Neural cell (in vitro differentiated cells): ENCODE results near the gene FBXO10.

Source experiments
- EP300 ChIP-seq: fragments of 450-650 bp; conservative IDR thresholded peaks from 2 replicates; pipeline ENCODE4 v1.6.1; 2014; ENCODE audit warnings: antibody characterized with exemption, mild to moderate bottlenecking, moderate library complexity; ENCODE audit not compliant: poor library complexity, severe bottlenecking
- POLR2AphosphoS5 ChIP-seq: IDR thresholded peaks from 2 replicates; pipeline ENCODE4 v1.6.1; 2012
- SMC3 ChIP-seq: fragments of 450-650 bp; conservative IDR thresholded peaks from 2 replicates; pipeline ENCODE4 v1.6.1; 2014; ENCODE audit warnings: antibody characterized with exemption, mild to moderate bottlenecking, moderate library complexity; ENCODE audit not compliant: poor library complexity
- TAF1 ChIP-seq: IDR thresholded peaks from 2 replicates; pipeline ENCODE4 v1.6.1; 2012; ENCODE audit warnings: low read depth
- TF ChIP-seq, protein P1 (sequence below): fragments of 450-650 bp; IDR thresholded peaks from 2 replicates; pipeline ENCODE4 v1.5.1; 2014; ENCODE audit warnings: antibody characterized with exemption, mild to moderate bottlenecking, moderate library complexity; ENCODE audit not compliant: poor library complexity, severe bottlenecking
- TF ChIP-seq, protein P2 (sequence below): IDR thresholded peaks from 2 replicates; pipeline ENCODE4 v1.6.1; 2012; ENCODE audit warnings: borderline replicate concordance

DNA sequence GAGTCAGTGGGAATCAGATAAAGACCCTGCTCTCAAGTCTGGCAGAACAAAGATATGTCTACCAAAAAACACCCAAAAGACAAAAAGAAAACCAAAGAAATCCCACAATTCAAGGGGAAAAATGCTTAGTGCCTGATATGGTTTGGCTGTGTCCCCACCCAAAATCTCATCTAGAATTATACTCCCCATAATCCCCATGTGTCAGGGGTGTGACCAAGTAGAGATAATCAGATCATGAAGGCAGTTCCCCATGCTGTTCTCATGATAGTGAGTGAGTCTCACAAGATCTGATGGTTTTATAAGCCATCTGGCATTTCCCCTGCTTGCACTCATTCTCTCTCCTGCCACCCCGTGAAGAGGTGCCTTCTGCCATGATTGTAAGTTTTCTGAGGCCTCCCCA lies 13.4 kb downstream of the FBXO10 start:
- TF ChIP-seq, protein P1, sequence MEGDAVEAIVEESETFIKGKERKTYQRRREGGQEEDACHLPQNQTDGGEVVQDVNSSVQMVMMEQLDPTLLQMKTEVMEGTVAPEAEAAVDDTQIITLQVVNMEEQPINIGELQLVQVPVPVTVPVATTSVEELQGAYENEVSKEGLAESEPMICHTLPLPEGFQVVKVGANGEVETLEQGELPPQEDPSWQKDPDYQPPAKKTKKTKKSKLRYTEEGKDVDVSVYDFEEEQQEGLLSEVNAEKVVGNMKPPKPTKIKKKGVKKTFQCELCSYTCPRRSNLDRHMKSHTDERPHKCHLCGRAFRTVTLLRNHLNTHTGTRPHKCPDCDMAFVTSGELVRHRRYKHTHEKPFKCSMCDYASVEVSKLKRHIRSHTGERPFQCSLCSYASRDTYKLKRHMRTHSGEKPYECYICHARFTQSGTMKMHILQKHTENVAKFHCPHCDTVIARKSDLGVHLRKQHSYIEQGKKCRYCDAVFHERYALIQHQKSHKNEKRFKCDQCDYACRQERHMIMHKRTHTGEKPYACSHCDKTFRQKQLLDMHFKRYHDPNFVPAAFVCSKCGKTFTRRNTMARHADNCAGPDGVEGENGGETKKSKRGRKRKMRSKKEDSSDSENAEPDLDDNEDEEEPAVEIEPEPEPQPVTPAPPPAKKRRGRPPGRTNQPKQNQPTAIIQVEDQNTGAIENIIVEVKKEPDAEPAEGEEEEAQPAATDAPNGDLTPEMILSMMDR, result no peak
- TF ChIP-seq, protein P2, sequence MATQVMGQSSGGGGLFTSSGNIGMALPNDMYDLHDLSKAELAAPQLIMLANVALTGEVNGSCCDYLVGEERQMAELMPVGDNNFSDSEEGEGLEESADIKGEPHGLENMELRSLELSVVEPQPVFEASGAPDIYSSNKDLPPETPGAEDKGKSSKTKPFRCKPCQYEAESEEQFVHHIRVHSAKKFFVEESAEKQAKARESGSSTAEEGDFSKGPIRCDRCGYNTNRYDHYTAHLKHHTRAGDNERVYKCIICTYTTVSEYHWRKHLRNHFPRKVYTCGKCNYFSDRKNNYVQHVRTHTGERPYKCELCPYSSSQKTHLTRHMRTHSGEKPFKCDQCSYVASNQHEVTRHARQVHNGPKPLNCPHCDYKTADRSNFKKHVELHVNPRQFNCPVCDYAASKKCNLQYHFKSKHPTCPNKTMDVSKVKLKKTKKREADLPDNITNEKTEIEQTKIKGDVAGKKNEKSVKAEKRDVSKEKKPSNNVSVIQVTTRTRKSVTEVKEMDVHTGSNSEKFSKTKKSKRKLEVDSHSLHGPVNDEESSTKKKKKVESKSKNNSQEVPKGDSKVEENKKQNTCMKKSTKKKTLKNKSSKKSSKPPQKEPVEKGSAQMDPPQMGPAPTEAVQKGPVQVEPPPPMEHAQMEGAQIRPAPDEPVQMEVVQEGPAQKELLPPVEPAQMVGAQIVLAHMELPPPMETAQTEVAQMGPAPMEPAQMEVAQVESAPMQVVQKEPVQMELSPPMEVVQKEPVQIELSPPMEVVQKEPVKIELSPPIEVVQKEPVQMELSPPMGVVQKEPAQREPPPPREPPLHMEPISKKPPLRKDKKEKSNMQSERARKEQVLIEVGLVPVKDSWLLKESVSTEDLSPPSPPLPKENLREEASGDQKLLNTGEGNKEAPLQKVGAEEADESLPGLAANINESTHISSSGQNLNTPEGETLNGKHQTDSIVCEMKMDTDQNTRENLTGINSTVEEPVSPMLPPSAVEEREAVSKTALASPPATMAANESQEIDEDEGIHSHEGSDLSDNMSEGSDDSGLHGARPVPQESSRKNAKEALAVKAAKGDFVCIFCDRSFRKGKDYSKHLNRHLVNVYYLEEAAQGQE, result no peak
- TF ChIP-seq TAF1 (no peak), POLR2AphosphoS5 (no peak), EP300 (no peak), SMC3 (no peak)
